HG02938 (cell line): ENCODE measurements around the gene RASA1.

ENCODE experiments used
- ATAC-seq: cut with Tn5 transposase; IDR thresholded peaks from one replicate; pipeline ENCODE4 v1.9.1; 2021; ENCODE audit warnings: mild to moderate bottlenecking, moderate library complexity; ENCODE audit not compliant: unreplicated experiment

RASA1 gene

DNA sequence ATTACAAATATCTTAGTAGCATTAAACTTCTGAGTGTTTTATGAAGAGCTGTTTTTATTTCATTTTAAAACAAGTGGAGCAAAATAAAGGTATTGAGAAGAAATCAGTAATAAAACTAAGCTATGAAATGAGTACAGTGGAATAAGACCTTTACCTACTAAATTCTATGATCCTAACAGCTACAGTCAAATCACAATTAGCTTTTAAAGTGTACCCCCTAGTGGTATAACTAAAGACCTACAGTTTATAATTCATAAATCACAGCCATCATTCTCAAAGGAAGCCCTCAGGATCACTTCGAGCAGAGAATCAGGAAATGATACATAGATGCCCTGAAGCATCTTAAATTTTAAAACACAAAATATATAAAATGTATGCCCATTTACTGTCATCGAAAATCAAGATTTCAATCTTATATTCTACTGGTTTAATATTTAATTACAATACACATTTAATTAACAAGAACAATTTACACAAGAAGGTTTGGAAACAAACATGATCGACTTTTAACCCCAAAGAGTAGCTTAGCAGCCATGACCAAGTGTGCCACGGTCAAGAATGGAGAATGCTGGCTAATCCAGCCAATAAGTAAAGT, 132.7 kb downstream of the RASA1 start:
- ATAC-seq = peak; percentile 76

DNA sequence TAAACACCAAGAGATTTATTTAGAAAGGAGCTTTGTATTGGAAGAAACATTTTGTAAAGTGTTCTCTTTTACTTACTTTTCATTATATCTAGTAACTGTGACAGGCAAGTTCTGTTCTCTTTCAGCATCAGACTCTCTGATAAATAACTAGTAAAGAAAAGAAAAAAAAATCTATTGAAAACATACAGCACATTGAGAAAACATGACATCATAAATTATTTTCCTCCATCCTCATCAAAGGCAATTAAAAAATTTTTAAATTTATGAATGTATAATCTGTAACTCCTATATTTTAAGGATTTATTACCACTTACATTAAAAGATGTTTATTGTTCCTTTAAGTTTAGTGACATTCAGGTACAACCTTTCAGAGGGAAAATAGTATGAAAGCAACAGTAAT, 133.9 kb downstream of the RASA1 start:
- ATAC-seq = no peak

DNA sequence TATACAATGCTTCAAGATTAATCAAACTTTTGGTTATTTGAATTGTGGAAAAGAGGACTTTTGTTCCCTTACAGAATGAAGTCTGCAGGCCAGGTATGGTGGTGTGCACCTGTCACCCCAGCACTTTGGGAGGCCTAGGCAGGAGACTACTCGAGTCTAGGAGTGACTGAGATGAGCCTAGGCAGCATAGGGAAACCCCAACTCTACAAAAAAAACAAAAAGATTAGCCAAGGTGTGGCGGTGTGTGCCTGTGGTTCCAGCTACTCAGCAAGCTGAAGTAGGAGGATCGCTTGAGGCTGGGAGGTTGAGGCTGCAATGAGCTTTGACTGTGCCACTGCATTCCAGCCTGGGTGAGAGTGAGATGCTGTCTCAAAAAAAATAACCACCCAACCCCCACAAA, 135.7 kb downstream of the RASA1 start:
- ATAC-seq = no peak

DNA sequence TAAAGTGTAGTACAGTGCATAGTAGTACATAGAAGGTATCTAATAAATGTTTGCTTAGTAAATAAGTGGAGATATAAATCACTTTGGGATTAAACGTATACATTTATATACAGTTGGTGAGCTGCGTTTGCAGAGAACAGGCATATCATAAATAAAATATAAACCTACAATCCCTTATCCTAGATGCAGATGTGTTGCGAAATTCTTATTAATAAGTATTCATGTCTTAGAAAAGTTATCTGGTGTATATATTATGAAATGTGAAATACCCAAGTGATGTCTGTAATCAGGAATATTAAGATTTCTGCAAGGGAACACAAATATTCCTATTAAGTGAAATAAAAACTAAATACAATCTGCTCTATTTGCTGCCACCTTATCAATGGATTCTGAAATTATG, 136.2 kb downstream of the RASA1 start:
- no peak for ATAC-seq

DNA sequence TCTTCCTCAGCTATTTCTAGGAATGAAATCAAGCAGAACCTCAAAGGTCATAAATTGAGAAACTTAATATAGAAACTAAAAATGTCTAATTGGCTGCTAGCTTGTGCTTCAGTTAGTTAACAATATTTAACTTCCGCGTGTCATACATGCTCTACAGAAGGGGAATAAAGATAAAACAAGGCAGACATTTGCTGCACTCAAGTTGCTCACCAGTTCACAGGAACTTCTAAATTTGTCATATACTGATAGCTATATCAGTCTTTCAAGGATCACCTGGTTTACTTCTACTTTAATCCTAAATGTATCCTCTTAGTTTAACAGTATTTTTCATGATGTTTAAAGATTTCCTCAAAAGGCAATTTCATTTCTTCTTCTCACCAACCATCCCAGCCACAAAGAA, 136.7 kb downstream of the RASA1 start:
- ATAC-seq = no peak

DNA sequence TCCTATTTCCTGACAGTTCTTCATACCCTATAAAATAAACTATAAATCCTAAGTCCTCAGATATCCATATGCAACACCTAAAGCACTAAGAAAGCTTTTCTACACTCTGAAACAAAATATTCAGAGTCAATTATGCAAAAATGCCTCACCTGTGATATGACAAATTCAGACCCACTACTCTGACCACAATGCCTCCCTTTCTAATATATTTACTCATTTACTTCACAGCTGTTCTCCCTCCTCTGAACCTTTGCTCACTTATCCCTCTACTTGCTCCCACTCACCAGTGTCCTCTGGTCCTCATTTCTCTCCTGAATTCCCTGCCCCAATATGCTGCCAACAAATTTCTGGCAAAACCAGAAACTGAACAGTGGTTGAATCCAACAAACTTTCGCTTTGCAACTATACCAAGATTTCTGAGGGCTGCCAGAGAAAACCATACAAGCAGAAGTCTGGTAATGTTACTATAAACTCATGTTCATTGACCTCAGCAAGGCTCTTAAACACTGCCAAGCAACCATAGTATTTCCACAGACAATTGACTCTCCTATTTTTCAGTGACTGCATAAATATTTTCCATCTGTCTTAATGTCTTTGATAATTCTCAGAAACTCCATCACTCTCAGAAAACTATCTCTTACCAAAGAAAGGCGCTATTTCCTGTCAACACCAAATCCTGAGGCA, 137.9 kb downstream of the RASA1 start:
- no peak for ATAC-seq

DNA sequence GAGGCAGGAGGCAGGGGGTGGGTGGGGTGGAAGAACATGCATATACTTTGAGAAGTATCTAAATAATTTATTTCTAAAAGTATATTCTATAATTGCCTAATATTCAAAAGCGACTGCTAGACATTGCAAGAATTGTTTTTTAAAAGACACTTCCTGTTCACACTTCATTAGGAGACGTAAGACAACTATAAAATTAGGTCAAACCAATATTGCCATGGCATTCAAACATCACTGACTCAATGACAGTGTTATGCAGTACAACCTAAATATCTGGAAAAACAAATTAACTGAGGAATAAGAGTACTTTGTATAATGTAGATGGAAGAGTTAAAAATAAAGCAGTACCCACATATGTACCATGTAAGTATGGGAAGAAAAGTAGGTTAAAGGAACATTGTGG, 140.5 kb downstream of the RASA1 start:
- no peak for ATAC-seq

DNA sequence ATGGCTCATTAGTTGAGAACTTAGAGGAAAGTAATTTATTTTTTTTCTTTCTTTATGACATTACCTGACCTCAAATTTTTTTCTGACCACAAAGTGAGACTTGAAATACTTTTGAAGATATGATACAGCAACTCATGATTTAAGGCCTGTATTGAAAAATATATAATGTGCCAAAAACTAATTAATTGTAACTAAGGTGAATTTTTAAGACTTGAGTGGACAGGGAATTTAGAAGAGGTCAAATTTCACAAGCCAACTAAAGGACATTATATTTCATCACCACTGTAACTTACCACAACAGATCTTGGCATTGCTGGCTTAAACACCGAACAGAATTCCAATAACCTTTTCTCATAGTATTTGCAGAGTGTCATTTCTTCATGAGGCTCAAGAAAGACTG, 143.2 kb downstream of the RASA1 start:
- ATAC-seq = no peak

DNA sequence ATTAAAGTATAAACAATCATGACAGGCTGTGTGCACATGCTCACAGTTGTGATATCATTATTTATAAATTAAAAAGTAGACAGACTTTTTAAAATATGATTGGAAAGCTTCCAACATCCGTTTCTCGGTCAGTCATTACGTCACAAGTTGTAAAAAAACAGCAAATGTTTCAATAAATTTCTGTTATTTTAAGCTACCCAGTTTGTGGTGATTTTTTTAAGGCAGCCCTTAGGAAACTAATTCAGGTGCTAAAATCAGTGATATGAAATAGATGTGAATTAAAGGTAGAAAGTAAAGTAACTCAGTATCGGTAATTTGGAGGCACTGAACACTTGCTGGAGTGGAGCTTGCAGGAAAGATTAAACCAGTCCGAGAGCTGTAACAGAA, 143.9 kb downstream of the RASA1 start:
- ATAC-seq = no peak

DNA sequence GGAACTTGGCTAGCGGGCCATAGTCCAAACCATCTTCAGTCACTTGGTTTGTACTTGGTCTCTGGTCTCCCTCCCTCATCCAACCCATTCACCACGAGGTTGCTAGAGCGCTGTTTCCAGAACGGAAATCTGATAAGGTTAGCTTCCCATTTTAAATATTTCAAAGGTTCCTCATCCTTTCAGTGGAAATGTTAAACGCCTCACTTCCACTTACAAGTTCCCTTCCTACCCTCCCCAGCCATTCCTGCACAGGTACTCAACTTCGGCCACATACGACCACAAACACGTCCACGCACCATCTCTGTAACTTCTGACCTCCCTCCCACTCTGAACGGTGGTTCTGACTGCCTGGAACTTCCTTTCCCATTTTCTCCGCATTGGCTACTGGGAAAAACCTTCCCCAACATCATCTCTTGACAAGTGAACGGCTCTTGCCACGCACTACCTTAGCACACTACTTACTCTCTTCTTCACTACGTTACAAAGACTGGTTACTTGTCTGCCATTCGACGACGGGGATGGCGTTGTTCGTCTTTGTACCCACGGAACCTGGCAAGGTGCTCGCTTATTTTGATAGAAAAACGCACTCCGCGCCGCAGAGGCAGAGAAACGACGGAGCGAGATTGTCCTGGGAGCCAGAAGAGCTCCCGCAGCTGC, 144.4 kb downstream of the RASA1 start:
- ATAC-seq = peak; percentile 17

DNA sequence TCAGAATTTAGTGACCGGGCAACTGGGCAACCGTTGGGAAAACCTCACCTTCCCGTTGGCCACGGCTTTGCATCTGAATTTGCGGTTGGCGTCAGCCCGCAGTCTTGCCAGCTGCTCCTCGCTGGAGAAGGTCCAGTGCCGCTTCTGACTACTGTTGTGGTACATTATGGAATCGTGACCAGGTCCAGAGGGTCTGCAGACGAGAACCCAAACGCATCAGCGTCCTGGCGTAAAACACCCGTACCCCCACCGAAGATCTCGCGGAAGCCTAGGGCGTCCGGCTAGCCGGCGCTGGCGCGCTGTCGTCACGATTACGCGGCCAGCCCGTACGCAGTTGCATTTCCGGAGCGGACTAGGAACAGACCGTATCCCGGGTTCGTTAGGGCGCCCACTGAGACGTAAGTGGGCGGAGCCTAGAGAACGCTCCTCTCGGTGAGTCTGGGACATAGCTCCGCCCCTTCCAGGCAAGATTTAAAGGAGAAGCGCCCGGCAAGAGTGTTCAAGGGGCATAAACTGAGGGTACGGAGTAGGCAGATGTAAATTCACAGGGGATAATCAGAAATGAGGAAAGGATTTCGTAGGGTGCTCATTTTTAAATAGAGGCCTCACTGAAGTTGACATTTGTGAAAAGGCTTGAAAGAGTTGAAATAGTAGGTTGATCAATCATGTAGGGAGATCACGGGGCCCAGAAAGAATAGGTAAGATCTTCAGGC, 145.1 kb downstream of the RASA1 start, which contains the start of gene CCNH:
TSS of gene CCNH (minus strand) at position 301 of the 713 bp plus-strand sequence. CDS start at position 165, 136 bp downstream.
- ATAC-seq = peak; percentile 99

DNA sequence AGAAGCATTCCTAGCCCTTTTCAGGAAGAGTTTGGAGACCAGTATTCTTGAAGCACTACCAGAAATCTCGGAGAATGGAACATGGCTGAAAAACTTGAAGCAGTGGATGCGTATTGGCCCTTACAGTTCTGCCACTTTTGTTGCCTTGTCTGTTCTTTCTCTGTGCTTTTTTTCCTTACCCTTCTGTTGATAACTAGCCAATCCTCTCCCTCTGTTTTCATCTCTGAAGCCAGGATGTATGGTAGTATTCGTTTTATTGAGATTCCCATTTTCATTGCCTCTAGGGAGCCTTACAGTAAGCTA, 145.6 kb downstream of the RASA1 start:
- ATAC-seq = no peak

DNA sequence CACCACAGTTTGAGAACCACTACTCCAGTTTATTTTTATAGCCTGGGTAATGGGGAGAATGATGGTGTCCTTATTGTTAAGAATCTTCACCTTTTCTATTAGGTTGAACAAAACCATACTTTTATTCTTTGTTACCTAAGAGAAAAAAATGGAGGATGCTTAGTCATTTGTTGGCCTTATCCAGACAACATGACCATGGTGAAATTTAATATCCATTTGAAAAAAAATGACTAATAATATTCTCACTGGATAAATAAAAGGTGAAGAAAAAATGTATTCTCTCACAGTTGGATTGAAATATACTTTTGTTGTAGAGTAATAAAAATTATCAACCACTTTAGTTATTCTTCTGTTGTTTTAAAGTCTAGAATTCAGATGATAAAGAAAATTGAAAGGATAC, 150.8 kb downstream of the RASA1 start:
- no peak for ATAC-seq

DNA sequence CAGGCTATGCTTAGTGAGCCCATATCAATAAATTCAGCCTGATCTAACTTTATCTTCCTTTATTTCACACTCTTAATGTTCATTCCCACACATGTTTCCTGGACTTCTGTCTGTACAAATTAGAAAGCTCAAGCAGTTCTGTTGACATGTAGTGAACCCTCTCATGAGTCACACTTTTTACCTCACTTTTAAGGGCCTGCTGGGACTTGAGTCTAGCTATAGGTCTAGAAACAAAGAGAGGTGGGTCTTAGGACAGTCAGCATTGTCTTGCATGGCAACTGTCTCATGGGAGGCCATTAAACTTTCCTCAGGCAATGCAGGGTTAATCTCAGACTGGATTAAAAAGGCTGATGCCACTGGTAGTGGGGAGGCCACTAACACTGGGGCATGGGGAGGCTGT, 153.6 kb downstream of the RASA1 start:
- no peak for ATAC-seq

DNA sequence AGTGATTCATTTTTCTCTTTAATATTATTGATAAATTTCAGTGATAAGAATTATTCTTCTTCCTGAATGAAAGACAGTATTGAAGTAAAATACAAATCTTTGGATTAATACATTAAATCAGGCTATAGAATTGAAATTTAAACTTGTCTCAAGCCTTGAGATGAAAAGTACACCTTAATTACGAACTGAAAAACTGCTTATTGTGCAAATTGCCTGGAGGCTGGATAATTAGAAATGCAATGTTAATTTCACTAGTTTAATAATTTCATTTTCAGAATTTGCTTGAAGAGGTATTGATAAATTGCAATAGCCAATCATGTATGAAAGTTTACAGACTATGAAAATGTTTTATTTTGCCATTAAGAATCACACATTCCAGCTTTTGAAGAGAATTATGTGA, 156.1 kb downstream of the RASA1 start:
- ATAC-seq = no peak

DNA sequence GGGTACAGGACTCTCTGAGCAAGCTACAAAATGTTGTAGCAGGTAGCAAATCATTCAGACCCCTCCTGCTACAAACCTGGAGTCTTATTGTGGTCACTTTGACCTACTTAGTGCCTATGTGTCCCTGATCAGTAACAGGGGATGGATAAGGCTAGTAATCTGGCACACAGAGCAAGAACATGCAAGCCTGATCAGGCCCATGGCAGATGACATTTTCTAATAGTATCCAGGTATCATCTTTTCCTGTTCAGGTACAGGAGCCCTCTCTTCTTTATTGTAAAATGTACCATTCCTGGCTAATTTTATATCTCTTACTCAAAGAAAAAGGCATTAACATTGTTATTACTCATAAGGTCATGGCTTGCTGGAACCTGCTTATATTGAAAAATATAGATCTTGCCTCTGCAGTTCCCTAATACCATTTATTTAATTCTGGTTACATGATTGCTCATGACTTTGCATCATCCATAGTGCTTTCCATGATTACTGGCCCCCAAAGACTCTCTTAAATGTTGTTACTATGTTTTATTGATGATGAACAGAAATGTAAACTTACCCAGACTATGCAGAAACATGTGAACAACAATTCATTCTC, 163.3 kb downstream of the RASA1 start:
- no peak for ATAC-seq

DNA sequence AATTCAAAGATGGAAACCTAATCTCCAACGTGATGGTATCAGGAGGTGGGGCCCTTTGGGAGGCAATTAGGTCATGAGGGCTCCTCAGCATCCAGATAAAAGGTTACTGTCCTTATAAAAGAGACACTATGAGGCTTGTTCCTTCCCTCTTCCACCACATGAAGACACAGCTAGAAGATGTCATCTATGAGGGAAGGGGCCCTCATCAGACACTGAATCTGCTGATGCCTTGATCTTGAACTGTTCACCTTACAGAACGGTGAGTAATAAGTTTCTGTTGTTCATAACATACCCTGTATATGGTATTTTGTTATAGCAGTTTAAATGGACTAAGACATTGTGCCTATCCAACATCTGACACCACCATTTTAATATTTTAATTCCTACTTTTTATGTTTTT, 164.8 kb downstream of the RASA1 start:
- ATAC-seq = no peak

DNA sequence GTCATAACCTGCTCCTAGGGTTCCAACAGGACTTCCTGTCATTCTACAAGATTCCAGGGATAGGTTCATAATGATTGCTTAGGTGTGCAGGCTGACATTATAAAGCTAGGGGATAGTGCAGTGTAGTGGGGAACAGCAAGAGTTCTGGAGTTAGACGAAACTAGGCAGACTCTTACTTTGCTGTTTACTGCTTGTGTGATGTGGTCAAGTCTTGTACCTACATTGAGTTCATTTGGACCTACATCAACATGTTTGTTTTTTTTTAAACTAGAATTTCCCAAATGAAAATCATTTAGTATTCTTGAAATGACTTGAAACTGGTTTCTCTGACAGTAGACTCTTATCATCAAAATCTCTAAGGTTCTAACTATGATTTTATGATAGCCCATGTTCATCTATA, 166.3 kb downstream of the RASA1 start:
- no peak for ATAC-seq

DNA sequence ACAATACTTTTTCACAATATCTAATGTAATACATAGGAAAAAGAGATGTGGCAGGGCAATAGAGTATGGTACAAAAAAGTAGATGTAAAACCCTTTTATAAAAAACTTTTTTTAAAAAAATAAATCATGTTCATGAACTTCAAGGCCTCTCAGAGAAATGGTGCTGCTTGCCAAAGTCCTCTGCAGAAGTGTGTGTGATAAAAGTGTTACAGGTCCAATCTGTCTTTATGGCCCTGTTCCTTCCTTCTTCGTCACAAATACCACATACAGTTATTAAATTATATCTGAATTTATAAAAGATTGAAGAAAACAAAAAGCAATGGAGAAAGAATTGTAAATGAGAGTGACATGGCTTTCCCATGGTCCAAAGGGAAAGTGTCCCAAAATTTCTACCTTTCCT, 166.8 kb downstream of the RASA1 start:
- ATAC-seq = no peak

DNA sequence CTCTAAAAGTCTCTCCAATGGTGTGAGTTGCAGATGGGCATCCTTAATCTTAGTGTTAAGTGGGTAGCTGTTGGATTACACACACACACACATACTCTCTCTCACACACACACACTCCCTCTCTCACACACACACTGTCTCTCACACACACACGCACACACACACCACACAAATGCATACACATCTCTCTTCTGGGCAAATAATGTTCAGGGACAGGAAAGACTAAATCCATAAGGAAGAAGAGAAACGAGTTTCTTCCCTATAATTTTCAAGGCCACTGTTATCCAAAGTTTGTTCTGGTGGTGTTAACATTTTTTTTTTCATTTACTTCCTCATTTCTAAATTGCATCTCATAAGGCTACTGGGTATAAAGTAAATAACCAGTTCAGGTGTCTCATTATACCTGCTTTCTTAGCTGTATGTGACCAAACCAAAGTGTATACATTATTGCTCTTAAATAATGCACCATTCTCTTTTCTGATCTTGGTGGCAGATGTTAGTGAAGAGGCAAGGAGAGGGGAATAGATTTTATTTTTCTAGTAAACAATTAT, 167.5 kb downstream of the RASA1 start:
- ATAC-seq = no peak

DNA sequence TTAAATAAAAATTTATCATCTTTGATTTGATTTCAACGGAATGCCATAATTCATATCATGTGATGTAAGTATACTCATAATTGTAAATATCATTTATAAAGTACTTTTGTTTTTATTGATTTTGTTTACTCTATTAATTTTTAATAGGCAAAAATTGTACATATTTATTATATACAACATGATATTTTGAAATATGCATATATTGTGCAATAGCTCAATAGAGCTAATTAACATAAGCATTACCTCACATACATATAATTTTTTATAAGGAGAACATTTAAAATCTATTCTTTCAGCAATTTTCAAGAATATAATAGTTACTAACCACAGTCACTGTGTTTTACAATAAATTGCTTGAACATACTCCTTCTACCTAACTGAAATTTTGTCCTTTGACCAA, 170.0 kb downstream of the RASA1 start:
- ATAC-seq = no peak
